ENCODE results near the gene TIAM1. TPM values are rescaled to one million over a fixed set of nuclear protein-coding genes. Genes with fewer than 3 reads are reported as not detected.

Gene TIAM1
- total and polyA plus RNA-seq, 11 donors: 0.31 to 9.4 (median 1.1) TPM

- Histone ChIP-seq H3K27me3 (peaks cover 0 to 58% (median 20%) of the 10 kb centered on the region in 9 donors), H3K27ac (no peak overlapping the region), H3K4me3 (peak overlapping the region; percentile 20 to 64 (median 50)), H3K4me1 (peaks cover 0 to 29% (median 0%) of the 10 kb centered on the region in 12 donors), H3K9me3 (no peaks in the 10 kb centered on the region), H3K36me3 (no peaks in the 10 kb centered on the region)
- intact Hi-C loops (cut with DNase I): loop anchor here in 5 of 10 donors (10.0 kb wide), 4 partner anchors 128 to 262 kb away; no protein-coding TSS in a partner anchor
- ATAC-seq (no peak), DNase-seq (no peak)
- 8 to 59% (median 39%) methylated on average over 2 of the region's 2 CpGs for WGBS, 4 donors
- TF ChIP-seq POLR2A (IDR thresholded peaks at IDR 0.05) (no peak), CTCF (IDR thresholded peaks at IDR 0.05) (no peak)
Measured at GRCh38 chr21:31343030-31343510, 991 bp downstream of the TIAM1 start.

- H3K4me3 ChIP-seq: peak overlapping the region in 2 of 12 donors; percentile 61 to 62
- 71 to 85% (median 79%) methylated on average over 3 of the region's 3 CpGs for WGBS, 4 donors
- peaks cover 0 to 58% (median 20%) of the 10 kb centered on the region in 9 donors for H3K27me3 ChIP-seq
- no peaks in the 10 kb centered on the region for H3K36me3 ChIP-seq
- intact Hi-C loops (cut with DNase I): loop anchor here in 5 of 10 donors (10.0 kb wide), 4 partner anchors 128 to 262 kb away; no protein-coding TSS in a partner anchor
- no peaks in the 10 kb centered on the region for H3K9me3 ChIP-seq
- H3K4me1 ChIP-seq: peaks cover 0 to 29% (median 0%) of the 10 kb centered on the region in 12 donors
- ATAC-seq (no peak), DNase-seq (no peak)
- TF ChIP-seq POLR2A (IDR thresholded peaks at IDR 0.05) (no peak), CTCF (IDR thresholded peaks at IDR 0.05) (no peak)
- no peak overlapping the region for H3K27ac ChIP-seq
Measured at GRCh38 chr21:31342348-31342747, 1.7 kb downstream of the TIAM1 start.

GRCh38 chr21:31340942-31341487, 3.0 kb downstream of the TIAM1 start:
- Histone ChIP-seq H3K9me3 (no peaks in the 10 kb centered on the region), H3K36me3 (no peaks in the 10 kb centered on the region), H3K4me1 (peaks cover 0 to 29% (median 0%) of the 10 kb centered on the region in 12 donors), H3K27ac (no peak overlapping the region), H3K27me3 (peaks cover 0 to 49% (median 20%) of the 10 kb centered on the region in 9 donors), H3K4me3 (no peak overlapping the region)
- 62 to 77% (median 70%) methylated on average over 4 of the region's 4 CpGs for WGBS, 4 donors
- ATAC-seq (no peak), DNase-seq (no peak)
- intact Hi-C loops (cut with DNase I): loop anchor here in 5 of 10 donors (10.0 kb wide), 4 partner anchors 126 to 264 kb away; no protein-coding TSS in a partner anchor
- no peak for TF ChIP-seq CTCF (IDR thresholded peaks at IDR 0.05)
- TF ChIP-seq POLR2A (IDR thresholded peaks at IDR 0.05): no peak

- no peaks in the 10 kb centered on the region for H3K9me3 ChIP-seq
- 73 to 83% (median 80%) methylated on average over 6 of the region's 6 CpGs for WGBS, 4 donors
- TF ChIP-seq CTCF (IDR thresholded peaks at IDR 0.05) (no peak), POLR2A (IDR thresholded peaks at IDR 0.05) (no peak)
- H3K4me3 ChIP-seq: no peak overlapping the region
- no peaks in the 10 kb centered on the region for H3K36me3 ChIP-seq
- intact Hi-C loops (cut with DNase I): loop anchor here in 5 of 10 donors (10.0 kb wide), 4 partner anchors 126 to 264 kb away; no protein-coding TSS in a partner anchor
- no peak for DNase-seq
- ATAC-seq: no peak
- H3K27me3 ChIP-seq: peaks cover 0 to 44% (median 20%) of the 10 kb centered on the region in 9 donors
- H3K4me1 ChIP-seq: peaks cover 0 to 29% (median 0%) of the 10 kb centered on the region in 12 donors
- H3K27ac ChIP-seq: no peak overlapping the region
Measured at GRCh38 chr21:31340514-31340913, 3.5 kb downstream of the TIAM1 start.

Measured in heart left ventricle (tissue), 16 donors.